ENCODE data around the gene EPHX1.

Gene EPHX1

GRCh38 chr1:225766967-225767633 is 42.8 kb upstream of the EPHX1 start:
- H3K9me3 ChIP-seq (ENCODE audit: control insufficient read depth, insufficient read depth, low read length) = no peaks in the 10 kb centered on the region
- no peaks in the 10 kb centered on the region for H3K9me2 ChIP-seq (replicated peaks; ENCODE audit: control insufficient read depth, low read length)
- no peak overlapping the region for H3K4me3 ChIP-seq (ENCODE audit: low read length)
- H3K36me3 ChIP-seq (ENCODE audit: control insufficient read depth, low read length) = no peaks in the 10 kb centered on the region
- H3K27ac ChIP-seq (ENCODE audit: low read depth, low read length) = no peak overlapping the region
- H3K27me3 ChIP-seq (ENCODE audit: control insufficient read depth, low read length) = peaks cover 19% of the 10 kb centered on the region
- TF ChIP-seq, protein P1, sequence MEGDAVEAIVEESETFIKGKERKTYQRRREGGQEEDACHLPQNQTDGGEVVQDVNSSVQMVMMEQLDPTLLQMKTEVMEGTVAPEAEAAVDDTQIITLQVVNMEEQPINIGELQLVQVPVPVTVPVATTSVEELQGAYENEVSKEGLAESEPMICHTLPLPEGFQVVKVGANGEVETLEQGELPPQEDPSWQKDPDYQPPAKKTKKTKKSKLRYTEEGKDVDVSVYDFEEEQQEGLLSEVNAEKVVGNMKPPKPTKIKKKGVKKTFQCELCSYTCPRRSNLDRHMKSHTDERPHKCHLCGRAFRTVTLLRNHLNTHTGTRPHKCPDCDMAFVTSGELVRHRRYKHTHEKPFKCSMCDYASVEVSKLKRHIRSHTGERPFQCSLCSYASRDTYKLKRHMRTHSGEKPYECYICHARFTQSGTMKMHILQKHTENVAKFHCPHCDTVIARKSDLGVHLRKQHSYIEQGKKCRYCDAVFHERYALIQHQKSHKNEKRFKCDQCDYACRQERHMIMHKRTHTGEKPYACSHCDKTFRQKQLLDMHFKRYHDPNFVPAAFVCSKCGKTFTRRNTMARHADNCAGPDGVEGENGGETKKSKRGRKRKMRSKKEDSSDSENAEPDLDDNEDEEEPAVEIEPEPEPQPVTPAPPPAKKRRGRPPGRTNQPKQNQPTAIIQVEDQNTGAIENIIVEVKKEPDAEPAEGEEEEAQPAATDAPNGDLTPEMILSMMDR (IDR thresholded peaks at IDR 0.05; ENCODE audit: low read depth, low read length, poor library complexity, severe bottlenecking) = no peak
- no peak for TF ChIP-seq EZH2phosphoT487 (IDR thresholded peaks at IDR 0.05; ENCODE audit: borderline replicate concordance, low read length)
- H3K4me1 ChIP-seq (ENCODE audit: control insufficient read depth, low read length) = peaks cover 13% of the 10 kb centered on the region
- no peaks in the 10 kb centered on the region for H3K79me2 ChIP-seq (ENCODE audit: control insufficient read depth, low read length)
- no peaks in the 10 kb centered on the region for H3F3A ChIP-seq (ENCODE audit: control insufficient read depth, insufficient read depth)
- no peaks in the 10 kb centered on the region for H4K20me1 ChIP-seq (ENCODE audit: control insufficient read depth, insufficient read depth, low read depth, low read length)
- no peak overlapping the region for H3K4me2 ChIP-seq (ENCODE audit: low read length)

- H3K4me1 ChIP-seq (ENCODE audit: control insufficient read depth, low read length) = peaks cover 13% of the 10 kb centered on the region
These were observed 42.0 kb upstream of the EPHX1 start for GRCh38 chr1:225767634-225768540.

DNA sequence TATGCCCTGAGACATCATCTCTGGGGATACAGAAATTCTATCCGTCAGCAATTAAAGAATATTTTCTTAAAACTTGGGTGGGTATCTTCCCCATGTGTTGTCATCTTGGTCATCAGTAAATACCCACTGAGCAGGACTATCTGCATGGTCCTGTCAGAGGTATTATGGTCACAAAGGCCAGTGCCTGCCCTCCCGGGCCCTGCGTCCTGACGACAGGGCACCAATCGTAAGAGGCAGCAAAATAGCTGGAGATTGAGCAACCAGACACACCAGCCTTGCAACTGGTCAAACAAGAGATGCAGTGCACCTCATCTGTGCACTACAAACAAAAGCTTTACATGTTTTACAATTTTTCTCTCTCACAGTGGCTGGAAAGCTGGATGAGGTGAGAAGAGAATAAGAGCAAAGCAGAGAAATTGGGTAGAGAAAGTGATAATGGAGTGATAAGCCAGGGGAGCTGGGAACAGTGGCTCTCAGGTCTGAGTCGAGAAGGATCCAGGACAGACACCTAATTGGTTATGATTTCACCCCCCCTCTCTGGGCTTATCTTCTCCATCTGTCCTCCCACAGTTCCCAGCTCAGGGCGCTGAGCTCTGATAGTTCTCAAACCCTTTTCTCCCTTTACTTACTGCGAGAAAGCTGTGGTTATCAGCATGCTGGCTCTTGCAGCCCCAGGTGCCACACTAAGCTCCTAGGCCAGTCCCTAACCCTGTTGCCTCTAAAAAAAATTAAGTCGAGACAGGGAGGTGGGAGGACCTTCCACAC is 41.1 kb upstream of the EPHX1 start:
- Histone ChIP-seq H4K20me1 (ENCODE audit: control insufficient read depth, insufficient read depth, low read depth, low read length) (no peaks in the 10 kb centered on the region), H3F3A (ENCODE audit: control insufficient read depth, insufficient read depth) (no peaks in the 10 kb centered on the region), H3K4me3 (ENCODE audit: low read length) (no peak overlapping the region), H3K27ac (ENCODE audit: low read depth, low read length) (no peak overlapping the region), H3K4me2 (ENCODE audit: low read length) (no peak overlapping the region), H3K36me3 (ENCODE audit: control insufficient read depth, low read length) (no peaks in the 10 kb centered on the region), H3K9me3 (ENCODE audit: control insufficient read depth, insufficient read depth, low read length) (no peaks in the 10 kb centered on the region), H3K79me2 (ENCODE audit: control insufficient read depth, low read length) (no peaks in the 10 kb centered on the region), H3K4me1 (ENCODE audit: control insufficient read depth, low read length) (peaks cover 13% of the 10 kb centered on the region), H3K9me2 (replicated peaks; ENCODE audit: control insufficient read depth, low read length) (no peaks in the 10 kb centered on the region), H3K27me3 (ENCODE audit: control insufficient read depth, low read length) (peaks cover 14% of the 10 kb centered on the region)
- TF ChIP-seq EZH2phosphoT487 (IDR thresholded peaks at IDR 0.05; ENCODE audit: borderline replicate concordance, low read length) = no peak
- TF ChIP-seq, protein P1 (IDR thresholded peaks at IDR 0.05; ENCODE audit: low read depth, low read length, poor library complexity, severe bottlenecking) = no peak

More at GRCh38 chr1:225767634-225768540, 42.0 kb upstream of the EPHX1 start:
- Histone ChIP-seq H3K27me3 (ENCODE audit: control insufficient read depth, low read length) (peaks cover 14% of the 10 kb centered on the region), H3K9me3 (ENCODE audit: control insufficient read depth, insufficient read depth, low read length) (no peaks in the 10 kb centered on the region), H3K79me2 (ENCODE audit: control insufficient read depth, low read length) (no peaks in the 10 kb centered on the region), H3K4me2 (ENCODE audit: low read length) (no peak overlapping the region), H3K9me2 (replicated peaks; ENCODE audit: control insufficient read depth, low read length) (no peaks in the 10 kb centered on the region), H3K36me3 (ENCODE audit: control insufficient read depth, low read length) (no peaks in the 10 kb centered on the region), H3K4me3 (ENCODE audit: low read length) (no peak overlapping the region), H4K20me1 (ENCODE audit: control insufficient read depth, insufficient read depth, low read depth, low read length) (no peaks in the 10 kb centered on the region), H3F3A (ENCODE audit: control insufficient read depth, insufficient read depth) (no peaks in the 10 kb centered on the region), H3K27ac (ENCODE audit: low read depth, low read length) (no peak overlapping the region)
- no peak for TF ChIP-seq EZH2phosphoT487 (IDR thresholded peaks at IDR 0.05; ENCODE audit: borderline replicate concordance, low read length)
- TF ChIP-seq, protein P1 (IDR thresholded peaks at IDR 0.05; ENCODE audit: low read depth, low read length, poor library complexity, severe bottlenecking) = no peak

Measured in DOHH2 (cell line).